ENCODE data around the gene MPDU1.

- TF ChIP-seq CTCF (IDR thresholded peaks at IDR 0.05), result no peak
- TF ChIP-seq POLR2AphosphoS5 (IDR thresholded peaks at IDR 0.05), result no peak
- TF ChIP-seq POLR2A (IDR thresholded peaks at IDR 0.05), result no peak
These were observed 27.0 kb downstream of the MPDU1 start for GRCh38 chr17:7610641-7611040.
